HCT116 (cell line): ENCODE results near the gene ATXN7L1.

Experiments
- CEBPB ChIP-seq: IDR thresholded peaks from 2 replicates; pipeline ENCODE4 v1.6.1; 2012; ENCODE audit warnings: low read depth
- CTCF ChIP-seq, 3 experiments: fragments of 200-600 bp in 1 of 3; sonication (generic) in 1 of 3; IDR thresholded peaks in 2 of 3; conservative IDR thresholded peaks in 1 of 3; 2 replicates each; pipeline ENCODE4 v1.5.1; 2012 to 2017; ENCODE audit warnings: low read depth in 2 of 3, low read length in 2 of 3, antibody characterized with exemption in 1 of 3, borderline replicate concordance in 1 of 3, control low read depth in 1 of 3, mild to moderate bottlenecking in 1 of 3, mixed read lengths in 1 of 3, mixed run types in 1 of 3, moderate library complexity in 1 of 3; ENCODE audit not compliant: insufficient read depth in 1 of 3
- ELF1 ChIP-seq: IDR thresholded peaks from 2 replicates; pipeline ENCODE4 v1.6.1; 2012; ENCODE audit warnings: low read depth, borderline replicate concordance
- EZH2 ChIP-seq: fragments of 200-600 bp; sonication (generic); IDR thresholded peaks from 2 replicates; pipeline ENCODE4 v1.6.1; 2017; ENCODE audit warnings: antibody characterized with exemption, mixed run types
- EZH2phosphoT487 ChIP-seq: fragments of 200-600 bp; IDR thresholded peaks from 2 replicates; pipeline ENCODE4 v1.6.1; 2018; ENCODE audit warnings: antibody characterized with exemption, borderline replicate concordance
- JUND ChIP-seq: IDR thresholded peaks from 2 replicates; pipeline ENCODE4 v1.6.1; 2012
- POLR2A ChIP-seq: IDR thresholded peaks from 2 replicates; pipeline ENCODE4 v1.7.0; 2011; ENCODE audit warnings: borderline replicate concordance; ENCODE audit not compliant: insufficient read depth, insufficient read length; ENCODE audit errors: extremely low read depth
- RAD21 ChIP-seq: IDR thresholded peaks from 2 replicates; pipeline ENCODE4 v1.6.1; 2012; ENCODE audit warnings: low read depth, mild to moderate bottlenecking
- REST ChIP-seq: IDR thresholded peaks from 2 replicates; pipeline ENCODE4 v1.6.1; 2012; ENCODE audit warnings: low read depth
- SIN3A ChIP-seq: IDR thresholded peaks from 2 replicates; pipeline ENCODE4 v1.6.1; 2012; ENCODE audit warnings: low read depth
- YY1 ChIP-seq: IDR thresholded peaks from 2 replicates; pipeline ENCODE4 v1.6.1; 2011; ENCODE audit warnings: low read length, low read depth, moderate library complexity, mild to moderate bottlenecking; ENCODE audit not compliant: insufficient replicate concordance; ENCODE audit errors: extremely low read depth
- TF ChIP-seq, protein P1 (sequence below): IDR thresholded peaks from 2 replicates; pipeline ENCODE4 v1.6.1; 2012

DNA sequence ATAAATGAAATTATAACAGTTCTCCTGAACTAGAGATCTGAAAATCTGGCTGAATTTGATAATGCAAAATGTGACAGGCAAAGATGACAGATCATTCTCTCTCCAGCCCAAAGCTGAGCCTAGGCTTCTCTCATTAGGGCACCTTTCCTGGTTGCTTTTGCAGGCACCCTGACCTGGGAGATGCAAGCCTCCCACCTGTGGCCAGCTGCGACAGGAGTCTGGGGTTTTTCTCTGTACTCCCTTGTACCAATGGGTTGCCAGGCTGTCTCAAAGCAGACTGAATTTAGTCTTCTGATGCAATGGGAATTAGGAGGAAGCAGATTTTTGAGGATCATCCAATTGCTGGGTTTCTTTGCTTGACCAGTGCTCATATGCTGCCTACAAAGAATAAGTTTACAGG, 210.1 kb downstream of the ATXN7L1 start:
- no peak for TF ChIP-seq EZH2phosphoT487
- TF ChIP-seq POLR2A, result no peak
- no peak for TF ChIP-seq JUND
- TF ChIP-seq ELF1, result no peak
- no peak for TF ChIP-seq CTCF (IDR thresholded peaks at IDR 0.05 in 2 of 3, conservative IDR thresholded peaks at IDR 0.05 in 1 of 3; ENCODE audit: borderline replicate concordance in 1 of 3, insufficient read depth in 1 of 3, low read depth in 2 of 3, low read length in 2 of 3)
- TF ChIP-seq, protein P1, sequence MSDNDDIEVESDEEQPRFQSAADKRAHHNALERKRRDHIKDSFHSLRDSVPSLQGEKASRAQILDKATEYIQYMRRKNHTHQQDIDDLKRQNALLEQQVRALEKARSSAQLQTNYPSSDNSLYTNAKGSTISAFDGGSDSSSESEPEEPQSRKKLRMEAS, result no peak
- TF ChIP-seq CEBPB, result no peak
- no peak for TF ChIP-seq SIN3A
- TF ChIP-seq YY1, result no peak
- no peak for TF ChIP-seq RAD21
- TF ChIP-seq REST, result no peak
- no peak for TF ChIP-seq EZH2
